Measurements from ENCODE around the gene BID. TPM values are rescaled to one million over a fixed set of nuclear protein-coding genes. Genes with fewer than 3 reads are reported as not detected.
A peak's percentile ranks its signal among the peaks of the same experiment; 100 is the strongest.

Gene BID
- total RNA-seq, 3 donors from 2014 or later (not counting 1 experiment from before 2014, with no cell fraction given): 40.9 to 42.4 (median 42.3) TPM

GRCh38 chr22:17785185-17786184, 11.2 kb upstream of the BID start:
- Histone ChIP-seq H3K4me1 (ENCODE audit: control insufficient read depth, insufficient read depth, low read length) (peaks cover 45% of the 10 kb centered on the region), H3K36me3 (ENCODE audit: control insufficient read depth, insufficient read depth, low read length) (peaks cover 11% of the 10 kb centered on the region), H3K27me3 (ENCODE audit: control insufficient read depth, insufficient read depth, low read length) (no peaks in the 10 kb centered on the region), H3K4me3 (ENCODE audit: low read length) (no peak overlapping the region), H3K27ac (ENCODE audit: low read length) (no peak overlapping the region), H3K9me3 (ENCODE audit: control insufficient read depth, insufficient read depth, low read length) (no peaks in the 10 kb centered on the region)
- WGBS (ENCODE audit: insufficient coverage): 82% methylated on average over 37 of the region's 37 CpGs
- DNase-seq (peak; percentile 61 to 83), ATAC-seq (peak; percentile 23 to 54 (median 38))
- H3K9me3 Mint-ChIP-seq: no peaks in the 10 kb centered on the region
- H3K27me3 Mint-ChIP-seq (ENCODE audit: low read depth in 2 of 2): no peaks in the 10 kb centered on the region
- TF ChIP-seq CTCF (IDR thresholded peaks at IDR 0.05): peak; percentile 63
- no peaks in the 10 kb centered on the region for H3K36me3 Mint-ChIP-seq
- intact Hi-C loops (cut with micrococcal nuclease): loop anchor here (1.0 to 5.0 kb wide), 2 partner anchors 31 to 43 kb away; no protein-coding TSS in a partner anchor
- H3K4me1 Mint-ChIP-seq: peaks cover 20 to 33% of the 10 kb centered on the region in 2 donors
- no peak overlapping the region for H3K4me3 Mint-ChIP-seq
- H3K27ac Mint-ChIP-seq: no peak overlapping the region

GRCh38 chr22:17784776-17785175, 10.5 kb upstream of the BID start:
- Mint-ChIP-seq H3K27me3 (ENCODE audit: low read depth in 2 of 2) (no peaks in the 10 kb centered on the region), H3K4me3 (no peak overlapping the region), H3K36me3 (no peaks in the 10 kb centered on the region), H3K27ac (no peak overlapping the region), H3K9me3 (no peaks in the 10 kb centered on the region), H3K4me1 (peaks cover 25 to 40% of the 10 kb centered on the region in 2 donors)
- intact Hi-C loops (cut with micrococcal nuclease): loop anchor here (1.0 to 5.0 kb wide), 2 partner anchors 30 to 42 kb away; no protein-coding TSS in a partner anchor
- H3K27ac ChIP-seq (ENCODE audit: low read length): no peak overlapping the region
- H3K4me3 ChIP-seq (ENCODE audit: low read length): no peak overlapping the region
- peaks cover 52% of the 10 kb centered on the region for H3K4me1 ChIP-seq (ENCODE audit: control insufficient read depth, insufficient read depth, low read length)
- H3K9me3 ChIP-seq (ENCODE audit: control insufficient read depth, insufficient read depth, low read length): no peaks in the 10 kb centered on the region
- ATAC-seq (no peak), DNase-seq (no peak)
- peaks cover 4% of the 10 kb centered on the region for H3K36me3 ChIP-seq (ENCODE audit: control insufficient read depth, insufficient read depth, low read length)
- H3K27me3 ChIP-seq (ENCODE audit: control insufficient read depth, insufficient read depth, low read length): no peaks in the 10 kb centered on the region
- TF ChIP-seq CTCF (IDR thresholded peaks at IDR 0.05): no peak
- WGBS (ENCODE audit: insufficient coverage): 97% methylated on average over 11 of the region's 11 CpGs

- Histone ChIP-seq H3K27me3 (ENCODE audit: control insufficient read depth, insufficient read depth, low read length) (no peaks in the 10 kb centered on the region), H3K36me3 (ENCODE audit: control insufficient read depth, insufficient read depth, low read length) (peaks cover 4% of the 10 kb centered on the region), H3K9me3 (ENCODE audit: control insufficient read depth, insufficient read depth, low read length) (no peaks in the 10 kb centered on the region), H3K4me1 (ENCODE audit: control insufficient read depth, insufficient read depth, low read length) (peaks cover 60% of the 10 kb centered on the region), H3K4me3 (ENCODE audit: low read length) (no peak overlapping the region), H3K27ac (ENCODE audit: low read length) (no peak overlapping the region)
- ATAC-seq (no peak), DNase-seq (no peak)
- H3K27ac Mint-ChIP-seq: peak overlapping the region; percentile 16 to 98
- no peak for TF ChIP-seq CTCF (IDR thresholded peaks at IDR 0.05)
- intact Hi-C loops (cut with micrococcal nuclease): no loop called here
- H3K9me3 Mint-ChIP-seq: no peaks in the 10 kb centered on the region
- H3K4me3 Mint-ChIP-seq: no peak overlapping the region
- peaks cover 34 to 49% of the 10 kb centered on the region in 2 donors for H3K4me1 Mint-ChIP-seq
- H3K27me3 Mint-ChIP-seq (ENCODE audit: low read depth in 2 of 2): no peaks in the 10 kb centered on the region
- no peaks in the 10 kb centered on the region for H3K36me3 Mint-ChIP-seq
- whole genome bisulfite sequencing (ENCODE audit: insufficient coverage): 97% methylated on average over 18 of the region's 18 CpGs
Observed at GRCh38 chr22:17783773-17784480, 9.7 kb upstream of the BID start.
